Lower lobe of right lung (tissue), 2 donors: Measurements from ENCODE around the gene PEPD. TPM values are rescaled to one million over a fixed set of nuclear protein-coding genes. Genes with fewer than 3 reads are reported as not detected.

ENCODE experiments used
- ATAC-seq, 2 donors: fragments of 200-7000 bp; cut with Tn5 transposase; one replicate each; pipeline ENCODE4 v1.9.1; 2020 to 2022; ENCODE audit warnings: mild to moderate bottlenecking in 2 of 2, moderate library complexity in 2 of 2
- DNase-seq: peaks from one replicate; pipeline ENCODE4 v3.0.0-alpha.2; 2020
- H3K27ac ChIP-seq: fragments of 200-600 bp; one replicate; pipeline ENCODE4 v1.8.0; 2022
- H3K27me3 ChIP-seq: fragments of 200-600 bp; one replicate; pipeline ENCODE4 v1.8.0; 2022; ENCODE audit warnings: low read depth
- H3K36me3 ChIP-seq: fragments of 200-600 bp; one replicate; pipeline ENCODE4 v1.8.0; 2022; ENCODE audit warnings: mild to moderate bottlenecking
- H3K4me1 ChIP-seq: fragments of 200-600 bp; one replicate; pipeline ENCODE4 v1.8.0; 2022
- H3K4me3 ChIP-seq: fragments of 200-600 bp; one replicate; pipeline ENCODE4 v1.8.0; 2022; ENCODE audit warnings: mild to moderate bottlenecking
- H3K9me3 ChIP-seq: fragments of 200-600 bp; one replicate; pipeline ENCODE4 v1.8.0; 2022
- CTCF ChIP-seq: fragments of 200-600 bp; IDR thresholded peaks from one replicate; pipeline ENCODE4 v1.8.0; 2022; ENCODE audit warnings: antibody characterized with exemption, mild to moderate bottlenecking
- intact Hi-C: fragments of 100-400 bp; cut with DNase I; formaldehyde crosslinking; loops from one replicate; pipeline ENCODE4 v1.11.0; 2022
- total RNA-seq: library from RNA; stranded (reverse); fragmentation: NEBNext Ultra II Directional; extraction: Animal tissue kit (Norgen Biotek cat#: 25700); gene quantifications from one replicate; pipeline ENCODE4 v1.2.1, GENCODE V29; 2021
- donor health status: DM: no; HTN: yes; CAD: no; lungs with severe emphysema.

PEPD gene
- total RNA-seq, 1 donor from 2014 or later, result 94.0 TPM

DNA sequence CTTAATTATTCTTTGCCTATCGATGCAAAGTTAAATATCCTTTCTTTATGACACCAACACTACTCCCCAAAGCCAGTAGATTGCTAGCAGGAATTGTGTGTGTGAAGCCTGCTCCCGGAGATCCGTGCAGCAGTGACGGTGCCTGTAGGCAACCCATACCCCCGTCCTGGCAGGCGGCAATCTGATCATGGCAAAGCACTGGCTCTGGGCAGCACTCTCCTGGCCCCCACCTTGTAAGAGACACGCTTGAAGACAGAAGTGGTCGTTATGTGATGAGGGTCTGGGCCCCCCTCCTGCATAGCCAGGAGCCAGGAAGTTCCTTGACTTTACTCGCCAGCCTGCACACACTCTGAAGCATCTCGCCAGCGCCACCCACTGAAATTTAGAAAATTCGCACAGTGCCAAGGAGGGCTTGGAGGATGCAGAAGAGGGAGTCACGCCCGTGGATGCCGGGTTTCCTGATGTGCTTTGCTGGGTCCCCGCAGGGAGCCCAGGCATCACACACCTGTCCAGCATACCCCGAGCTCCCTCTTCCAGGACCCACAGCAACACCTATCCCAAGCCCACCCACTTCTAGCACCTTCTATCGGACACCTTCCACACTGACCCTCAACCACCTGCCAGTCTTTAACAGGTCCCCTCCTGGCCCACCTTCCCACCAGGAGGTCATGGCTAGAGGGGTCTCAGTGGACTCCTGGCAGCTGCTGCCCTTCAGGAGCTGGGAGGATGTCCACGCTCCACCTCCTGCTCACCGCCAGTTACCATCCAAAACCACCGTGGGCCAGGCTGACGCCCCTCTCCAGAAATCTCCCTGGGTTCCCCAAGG lies 93.6 kb downstream of the PEPD start:
- Histone ChIP-seq H3K9me3 (no peaks in the 10 kb centered on the region), H3K36me3 (no peaks in the 10 kb centered on the region), H3K4me3 (no peak overlapping the region), H3K27me3 (no peaks in the 10 kb centered on the region), H3K27ac (no peak overlapping the region), H3K4me1 (no peaks in the 10 kb centered on the region)
- DNase-seq (peak; percentile 34), ATAC-seq (no peak)
- intact Hi-C loops, result no loop called here
- TF ChIP-seq CTCF, result no peak

- ATAC-seq, result no peak
- Histone ChIP-seq H3K4me1 (no peaks in the 10 kb centered on the region), H3K36me3 (no peaks in the 10 kb centered on the region), H3K27ac (no peak overlapping the region), H3K4me3 (no peak overlapping the region), H3K9me3 (no peaks in the 10 kb centered on the region), H3K27me3 (no peaks in the 10 kb centered on the region)
- intact Hi-C loops, result no loop called here
- no peak for TF ChIP-seq CTCF
- peak; percentile 15 for DNase-seq
Measured at GRCh38 chr19:33426621-33427361, 94.8 kb downstream of the PEPD start.

DNA sequence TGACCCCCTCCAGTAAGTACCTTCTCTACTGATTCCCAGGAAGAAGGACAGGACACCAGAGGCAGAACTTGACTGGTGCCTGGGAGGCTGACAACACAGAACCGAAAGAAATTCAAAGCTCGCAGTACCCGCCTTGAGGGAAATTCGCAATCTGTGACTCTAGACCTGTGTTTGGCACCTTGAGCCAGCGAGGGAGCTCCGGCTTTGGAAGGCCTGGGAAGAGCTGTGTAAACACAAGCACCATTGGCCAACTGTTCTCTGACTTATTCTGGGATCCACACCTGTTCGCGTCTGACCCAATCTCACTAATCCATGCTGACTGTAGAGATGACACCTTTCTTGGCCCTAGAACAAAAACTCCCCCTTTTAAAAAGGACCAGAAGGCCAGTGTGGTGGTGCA lies 97.4 kb downstream of the PEPD start:
- no peak for ATAC-seq
- H3K4me1 ChIP-seq, result no peaks in the 10 kb centered on the region
- no peak for DNase-seq
- H3K36me3 ChIP-seq, result no peaks in the 10 kb centered on the region
- no peak overlapping the region for H3K4me3 ChIP-seq
- intact Hi-C loops, result no loop called here
- no peak overlapping the region for H3K27ac ChIP-seq
- no peaks in the 10 kb centered on the region for H3K27me3 ChIP-seq
- no peak for TF ChIP-seq CTCF
- no peaks in the 10 kb centered on the region for H3K9me3 ChIP-seq

- H3K9me3 ChIP-seq, result no peaks in the 10 kb centered on the region
- ATAC-seq, result no peak
- DNase-seq, result no peak
- H3K27me3 ChIP-seq, result no peaks in the 10 kb centered on the region
- no peak overlapping the region for H3K4me3 ChIP-seq
- no peak for TF ChIP-seq CTCF
- H3K27ac ChIP-seq, result no peak overlapping the region
- intact Hi-C loops, result no loop called here
- no peaks in the 10 kb centered on the region for H3K4me1 ChIP-seq
- H3K36me3 ChIP-seq, result no peaks in the 10 kb centered on the region
Measured at GRCh38 chr19:33422369-33423180, 99.0 kb downstream of the PEPD start.

- intact Hi-C loops, result no loop called here
- DNase-seq (no peak), ATAC-seq (no peak)
- no peak for TF ChIP-seq CTCF
- H3K4me3 ChIP-seq, result no peak overlapping the region
- H3K9me3 ChIP-seq, result no peaks in the 10 kb centered on the region
- no peak overlapping the region for H3K27ac ChIP-seq
- H3K4me1 ChIP-seq, result no peaks in the 10 kb centered on the region
- H3K27me3 ChIP-seq, result no peaks in the 10 kb centered on the region
- H3K36me3 ChIP-seq, result no peaks in the 10 kb centered on the region
Measured at GRCh38 chr19:33421368-33421767, 100.2 kb downstream of the PEPD start.
